ENCODE results near the gene SPEM2. TPM values are rescaled to one million over a fixed set of nuclear protein-coding genes. Genes with fewer than 3 reads are reported as not detected.

Gene SPEM2
- total RNA-seq (2021; ENCODE audit: unreplicated experiment) (not detected), Bru-seq, nascent RNA (not detected), BruChase-seq, experiment 1, labeled RNA remaining after a 6-hour chase (percentile 44 among the genes with signal in this experiment), BruChase-seq, experiment 2, labeled RNA remaining after a 2-hour chase (percentile 23 among the genes with signal in this experiment)
- 0.07 and 0.12 TPM in 2 replicates for polyA plus RNA-seq (2012)
- long read RNA-seq, result 0 reads

DNA sequence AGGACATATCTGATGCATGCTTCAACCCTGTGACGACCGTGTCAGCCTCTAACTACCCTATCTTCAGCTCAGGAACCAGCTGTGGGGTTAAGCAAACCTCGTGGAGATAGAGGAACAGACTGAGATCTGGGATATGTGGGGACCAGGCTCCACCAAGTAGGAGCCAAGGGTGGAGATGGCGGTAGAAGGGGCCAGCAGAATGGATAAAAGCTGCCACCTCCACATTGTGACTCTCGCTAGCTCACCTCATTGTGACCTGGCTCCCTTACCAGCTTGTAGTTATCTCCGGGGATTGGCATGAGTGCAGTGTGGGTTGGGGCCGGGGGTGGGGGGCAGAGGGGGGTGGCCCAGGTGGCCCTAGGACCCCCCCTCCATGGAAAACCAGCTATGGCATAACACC, at the start of gene SPEM2:
TSS of gene SPEM2 (plus strand) at position 301 of the 400 bp plus-strand sequence. CDS start at position 374, 73 bp downstream.
- no peaks in the 10 kb centered on the region for H3K9me2 ChIP-seq (ENCODE audit: insufficient read depth)
- no peak within 1 kb of the TSS for H3K9ac ChIP-seq (ENCODE audit: low read length)
- RAD21 ChIA-PET (ENCODE audit: low non-redundant PET in 1 of 2, low total read pairs in 2 of 2, uncharacterized antibody in 2 of 2, unreplicated experiment in 2 of 2), result no interaction called here
- H4K20me1 ChIP-seq (ENCODE audit: insufficient read depth), result no peaks in the 10 kb centered on the region
- CTCF ChIA-PET, result no interaction called here
- DNase-seq (ENCODE audit: low read depth, low spot score) (no peak), ATAC-seq (no peak)
- no peaks in the 10 kb centered on the region for H3K36me3 ChIP-seq (ENCODE audit: control insufficient read depth in 1 of 2, insufficient read depth in 2 of 2, low read length in 2 of 2)
- no peaks in the 10 kb centered on the region for H3K79me2 ChIP-seq (ENCODE audit: insufficient read depth, low read length)
- no peak within 1 kb of the TSS for H2AFZ ChIP-seq (ENCODE audit: low read depth, low read length, poor library complexity, severe bottlenecking)
- no peak within 1 kb of the TSS for H3K4me3 ChIP-seq (replicated peaks in 1 of 2; ENCODE audit: low read depth in 1 of 2, low read length in 2 of 2)
- H3K4me1 ChIP-seq (ENCODE audit: control insufficient read depth in 1 of 2, insufficient read depth in 2 of 2, low read length in 2 of 2), result no peaks in the 10 kb centered on the region
- BruUV-seq (replicated peaks), result no TSS peak
- no peak within 1 kb of the TSS for H3K4me2 ChIP-seq (ENCODE audit: low read length)
- TF ChIP-seq YY1 (IDR thresholded peaks at IDR 0.05; ENCODE audit: extremely low read depth, insufficient replicate concordance, low read depth, low read length) (no peak), SIN3A (IDR thresholded peaks at IDR 0.05; ENCODE audit: low read depth) (no peak), SP1 (IDR thresholded peaks at IDR 0.05; ENCODE audit: low read depth) (no peak), CBX3 (IDR thresholded peaks at IDR 0.05; ENCODE audit: low read depth) (no peak), JUND (IDR thresholded peaks at IDR 0.05) (no peak), ELF1 (IDR thresholded peaks at IDR 0.05; ENCODE audit: borderline replicate concordance, low read depth) (no peak), ZFX (IDR thresholded peaks at IDR 0.05) (no peak), ZBTB33 (IDR thresholded peaks at IDR 0.05; ENCODE audit: extremely low read depth, insufficient replicate concordance, low read length) (no peak), SRF (IDR thresholded peaks at IDR 0.05; ENCODE audit: low read depth) (no peak), FOSL1 (IDR thresholded peaks at IDR 0.05; ENCODE audit: low read depth) (no peak), RAD21 (IDR thresholded peaks at IDR 0.05; ENCODE audit: low read depth) (no peak), CEBPB (IDR thresholded peaks at IDR 0.05; ENCODE audit: low read depth) (no peak)
- TF ChIP-seq, protein P1, sequence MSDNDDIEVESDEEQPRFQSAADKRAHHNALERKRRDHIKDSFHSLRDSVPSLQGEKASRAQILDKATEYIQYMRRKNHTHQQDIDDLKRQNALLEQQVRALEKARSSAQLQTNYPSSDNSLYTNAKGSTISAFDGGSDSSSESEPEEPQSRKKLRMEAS (IDR thresholded peaks at IDR 0.05), result no peak
- TF ChIP-seq, protein P2, sequence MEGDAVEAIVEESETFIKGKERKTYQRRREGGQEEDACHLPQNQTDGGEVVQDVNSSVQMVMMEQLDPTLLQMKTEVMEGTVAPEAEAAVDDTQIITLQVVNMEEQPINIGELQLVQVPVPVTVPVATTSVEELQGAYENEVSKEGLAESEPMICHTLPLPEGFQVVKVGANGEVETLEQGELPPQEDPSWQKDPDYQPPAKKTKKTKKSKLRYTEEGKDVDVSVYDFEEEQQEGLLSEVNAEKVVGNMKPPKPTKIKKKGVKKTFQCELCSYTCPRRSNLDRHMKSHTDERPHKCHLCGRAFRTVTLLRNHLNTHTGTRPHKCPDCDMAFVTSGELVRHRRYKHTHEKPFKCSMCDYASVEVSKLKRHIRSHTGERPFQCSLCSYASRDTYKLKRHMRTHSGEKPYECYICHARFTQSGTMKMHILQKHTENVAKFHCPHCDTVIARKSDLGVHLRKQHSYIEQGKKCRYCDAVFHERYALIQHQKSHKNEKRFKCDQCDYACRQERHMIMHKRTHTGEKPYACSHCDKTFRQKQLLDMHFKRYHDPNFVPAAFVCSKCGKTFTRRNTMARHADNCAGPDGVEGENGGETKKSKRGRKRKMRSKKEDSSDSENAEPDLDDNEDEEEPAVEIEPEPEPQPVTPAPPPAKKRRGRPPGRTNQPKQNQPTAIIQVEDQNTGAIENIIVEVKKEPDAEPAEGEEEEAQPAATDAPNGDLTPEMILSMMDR (IDR thresholded peaks at IDR 0.05 in 2 of 3, conservative IDR thresholded peaks at IDR 0.05 in 1 of 3; ENCODE audit: borderline replicate concordance in 1 of 3, insufficient read depth in 1 of 3, low read depth in 2 of 3, low read length in 2 of 3), result no peak
- TF ChIP-seq, protein P3, sequence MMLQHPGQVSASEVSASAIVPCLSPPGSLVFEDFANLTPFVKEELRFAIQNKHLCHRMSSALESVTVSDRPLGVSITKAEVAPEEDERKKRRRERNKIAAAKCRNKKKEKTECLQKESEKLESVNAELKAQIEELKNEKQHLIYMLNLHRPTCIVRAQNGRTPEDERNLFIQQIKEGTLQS (IDR thresholded peaks at IDR 0.05), result no peak
- intact Hi-C loops (cut with micrococcal nuclease), result no loop called here
- no peaks in the 10 kb centered on the region for H3K27me3 ChIP-seq (ENCODE audit: insufficient read depth, low read length)
- H3K9me3 ChIP-seq (ENCODE audit: control insufficient read depth in 1 of 2, insufficient read depth in 1 of 2, low read depth in 1 of 2, low read length in 2 of 2), result no peaks in the 10 kb centered on the region
- H3K27ac ChIP-seq (ENCODE audit: low read depth, low read length), result no peak within 1 kb of the TSS
- POLR2A ChIA-PET, result interaction anchor here (1.0 kb wide), 1 partner anchor 11 kb away, joined by 4 read pairs; no protein-coding TSS in a partner anchor

Data from HCT116 (cell line).